ENCODE results near the gene SND1. TPM values are rescaled to one million over a fixed set of nuclear protein-coding genes. Genes with fewer than 3 reads are reported as not detected.

SND1 gene
- total and polyA plus RNA-seq, 2 donors (not counting 3 experiments of a cell fraction or from before 2014, with no cell fraction given) = 116 to 249 TPM

DNA sequence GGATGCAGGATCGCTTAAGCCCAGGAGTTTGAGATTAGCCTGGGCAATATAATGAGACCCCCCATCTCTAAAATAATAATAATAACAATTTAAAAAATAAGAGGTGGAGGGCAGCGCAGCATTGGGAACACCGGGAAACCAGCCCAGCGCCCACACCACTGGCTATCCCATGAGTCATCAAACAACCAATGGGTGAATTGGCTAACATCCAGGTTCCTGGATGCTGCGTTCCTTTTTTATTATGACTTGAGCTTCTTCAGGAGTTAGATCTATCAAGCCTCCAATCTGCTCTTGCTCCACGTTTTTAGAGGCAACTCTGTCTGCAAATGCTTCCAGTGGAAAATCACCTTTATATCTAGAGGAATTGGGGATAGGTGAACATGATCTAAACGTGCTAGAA is 389.2 kb downstream of the SND1 start:
- DNase-seq (ENCODE audit: low read depth, low spot score) (peak; percentile 44), FAIRE-seq (peak; percentile 64)
- Histone ChIP-seq H3K9me3 (replicated peaks; ENCODE audit: control insufficient read depth, insufficient read depth, low read length) (no peaks in the 10 kb centered on the region), H3K4me3 (replicated peaks in 1 of 3; ENCODE audit: insufficient read depth in 1 of 3, low read depth in 1 of 3, low read length in 3 of 3) (no peak overlapping the region), H3K27ac (ENCODE audit: insufficient read depth, low read depth, low read length) (no peak overlapping the region), H3K27me3 (ENCODE audit: control insufficient read depth in 2 of 2, insufficient read depth in 2 of 2, low read length in 2 of 2) (no peaks in the 10 kb centered on the region), H3K9ac (replicated peaks; ENCODE audit: extremely low read depth, insufficient read depth, low read length) (no peak overlapping the region), H3K9me1 (replicated peaks; ENCODE audit: control insufficient read depth, extremely low read depth, insufficient read depth, low read length) (no peaks in the 10 kb centered on the region), H4K20me1 (replicated peaks; ENCODE audit: control insufficient read depth, extremely low read depth, insufficient read depth, low read length) (peaks cover 7% of the 10 kb centered on the region), H2AFZ (ENCODE audit: low read depth, low read length) (no peak overlapping the region), H3K4me1 (ENCODE audit: control insufficient read depth, extremely low read depth, insufficient read depth, low read length) (peaks cover 18% of the 10 kb centered on the region), H3K79me2 (ENCODE audit: control insufficient read depth, insufficient read depth, low read length) (peaks cover 4% of the 10 kb centered on the region), H3K36me3 (ENCODE audit: control insufficient read depth in 2 of 2, extremely low read depth in 1 of 2, insufficient read depth in 2 of 2, low read length in 2 of 2) (peaks cover 0 to 3% of the 10 kb centered on the region in 2 experiments), H3K4me2 (ENCODE audit: insufficient read depth, low read length) (no peak overlapping the region)
- ChIA-PET CTCF (interaction anchor here (1.2 to 2.7 kb wide), 5 partner anchors 11 to 333 kb away, joined by 3 to 9 read pairs (median 3); no protein-coding TSS in a partner anchor), POLR2A (no interaction called here)
- TF ChIP-seq JUN (IDR thresholded peaks at IDR 0.05; ENCODE audit: borderline replicate concordance, insufficient read depth, insufficient read length, low read depth) (peak; percentile 12), FOS (IDR thresholded peaks at IDR 0.05; ENCODE audit: borderline replicate concordance, insufficient read depth, low read length) (peak; percentile 58), POLR2AphosphoS5 (IDR thresholded peaks at IDR 0.05; ENCODE audit: insufficient read depth, low read depth, low read length) (no peak), GATA2 (IDR thresholded peaks at IDR 0.05; ENCODE audit: insufficient read depth, insufficient read length, low read depth, low read length) (no peak), EZH2 (IDR thresholded peaks at IDR 0.05; ENCODE audit: borderline replicate concordance, low read depth, low read length, severe bottlenecking) (no peak)
- TF ChIP-seq, protein P1, sequence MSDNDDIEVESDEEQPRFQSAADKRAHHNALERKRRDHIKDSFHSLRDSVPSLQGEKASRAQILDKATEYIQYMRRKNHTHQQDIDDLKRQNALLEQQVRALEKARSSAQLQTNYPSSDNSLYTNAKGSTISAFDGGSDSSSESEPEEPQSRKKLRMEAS (IDR thresholded peaks at IDR 0.05; ENCODE audit: insufficient read depth, insufficient read length) = no peak
- dilution Hi-C loops (cut with MboI; ENCODE audit: extremely low pct_ligation_motif_present, low sequenced_read_pairs) = no loop called here
- BruUV-seq (replicated peaks) = no TSS peak
- intact Hi-C loops (cut with micrococcal nuclease) = no loop called here

DNA sequence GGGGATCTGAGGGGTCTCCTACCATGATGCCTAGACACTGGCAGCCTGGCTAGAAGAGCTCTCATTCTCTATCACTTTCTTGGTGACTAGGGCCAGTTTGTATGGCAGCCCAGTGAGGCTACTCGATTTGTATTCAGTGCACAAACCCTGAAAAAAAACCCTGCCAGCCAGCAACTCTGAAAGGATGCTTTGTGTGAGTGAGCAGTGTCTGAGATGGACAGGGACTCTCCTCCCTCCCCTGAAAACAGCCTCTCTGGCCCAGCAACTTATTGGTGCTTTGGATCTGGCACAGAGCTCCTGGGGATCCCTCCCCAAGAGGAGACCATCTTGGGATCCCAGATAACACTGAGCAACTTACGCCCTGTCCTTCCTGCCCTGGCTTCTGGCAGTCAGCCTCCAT is 390.0 kb downstream of the SND1 start:
- intact Hi-C loops (cut with micrococcal nuclease) = no loop called here
- no peaks in the 10 kb centered on the region for H3K9me1 ChIP-seq (replicated peaks; ENCODE audit: control insufficient read depth, extremely low read depth, insufficient read depth, low read length)
- TF ChIP-seq, protein P1 (IDR thresholded peaks at IDR 0.05; ENCODE audit: insufficient read depth, insufficient read length) = no peak
- no peak for TF ChIP-seq POLR2A (IDR thresholded peaks at IDR 0.05; ENCODE audit: low read depth, low read length)
- no peak for TF ChIP-seq GATA2 (IDR thresholded peaks at IDR 0.05; ENCODE audit: insufficient read depth, insufficient read length, low read depth, low read length)
- TF ChIP-seq FOS (IDR thresholded peaks at IDR 0.05; ENCODE audit: borderline replicate concordance, insufficient read depth, low read length) = no peak
- no peak for TF ChIP-seq JUN (IDR thresholded peaks at IDR 0.05; ENCODE audit: borderline replicate concordance, insufficient read depth, insufficient read length, low read depth)
- TF ChIP-seq, protein P2, sequence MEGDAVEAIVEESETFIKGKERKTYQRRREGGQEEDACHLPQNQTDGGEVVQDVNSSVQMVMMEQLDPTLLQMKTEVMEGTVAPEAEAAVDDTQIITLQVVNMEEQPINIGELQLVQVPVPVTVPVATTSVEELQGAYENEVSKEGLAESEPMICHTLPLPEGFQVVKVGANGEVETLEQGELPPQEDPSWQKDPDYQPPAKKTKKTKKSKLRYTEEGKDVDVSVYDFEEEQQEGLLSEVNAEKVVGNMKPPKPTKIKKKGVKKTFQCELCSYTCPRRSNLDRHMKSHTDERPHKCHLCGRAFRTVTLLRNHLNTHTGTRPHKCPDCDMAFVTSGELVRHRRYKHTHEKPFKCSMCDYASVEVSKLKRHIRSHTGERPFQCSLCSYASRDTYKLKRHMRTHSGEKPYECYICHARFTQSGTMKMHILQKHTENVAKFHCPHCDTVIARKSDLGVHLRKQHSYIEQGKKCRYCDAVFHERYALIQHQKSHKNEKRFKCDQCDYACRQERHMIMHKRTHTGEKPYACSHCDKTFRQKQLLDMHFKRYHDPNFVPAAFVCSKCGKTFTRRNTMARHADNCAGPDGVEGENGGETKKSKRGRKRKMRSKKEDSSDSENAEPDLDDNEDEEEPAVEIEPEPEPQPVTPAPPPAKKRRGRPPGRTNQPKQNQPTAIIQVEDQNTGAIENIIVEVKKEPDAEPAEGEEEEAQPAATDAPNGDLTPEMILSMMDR (IDR thresholded peaks at IDR 0.05; ENCODE audit: extremely low read depth in 1 of 2, insufficient read depth in 1 of 2, low read depth in 1 of 2, low read length in 2 of 2) = no peak
- TF ChIP-seq POLR2AphosphoS5 (IDR thresholded peaks at IDR 0.05; ENCODE audit: insufficient read depth, low read depth, low read length) = no peak
- TF ChIP-seq EZH2 (IDR thresholded peaks at IDR 0.05; ENCODE audit: borderline replicate concordance, low read depth, low read length, severe bottlenecking) = no peak
- no peak for TF ChIP-seq MYC (IDR thresholded peaks at IDR 0.05; ENCODE audit: low read depth, low read length)
- dilution Hi-C loops (cut with MboI; ENCODE audit: extremely low pct_ligation_motif_present, low sequenced_read_pairs) = no loop called here
- peaks cover 7% of the 10 kb centered on the region for H4K20me1 ChIP-seq (replicated peaks; ENCODE audit: control insufficient read depth, extremely low read depth, insufficient read depth, low read length)
- FAIRE-seq (no peak), DNase-seq (ENCODE audit: low read depth, low spot score) (no peak)
- no peak overlapping the region for H3K9ac ChIP-seq (replicated peaks; ENCODE audit: extremely low read depth, insufficient read depth, low read length)
- H3K9me3 ChIP-seq (replicated peaks; ENCODE audit: control insufficient read depth, insufficient read depth, low read length) = no peaks in the 10 kb centered on the region
- H3K27me3 ChIP-seq (ENCODE audit: control insufficient read depth in 2 of 2, insufficient read depth in 2 of 2, low read length in 2 of 2) = no peaks in the 10 kb centered on the region
- H3K36me3 ChIP-seq (ENCODE audit: control insufficient read depth in 2 of 2, extremely low read depth in 1 of 2, insufficient read depth in 2 of 2, low read length in 2 of 2) = peaks cover 0 to 3% of the 10 kb centered on the region in 2 experiments
- BruUV-seq (replicated peaks) = no TSS peak
- no peak overlapping the region for H3K4me2 ChIP-seq (ENCODE audit: insufficient read depth, low read length)
- H3K27ac ChIP-seq (ENCODE audit: insufficient read depth, low read depth, low read length) = no peak overlapping the region
- POLR2A ChIA-PET = no interaction called here
- H2AFZ ChIP-seq (ENCODE audit: low read depth, low read length) = no peak overlapping the region
- CTCF ChIA-PET = interaction anchor here (1.2 to 2.7 kb wide), 2 partner anchors 168 to 334 kb away, joined by 6 to 9 read pairs; no protein-coding TSS in a partner anchor
- peaks cover 4% of the 10 kb centered on the region for H3K79me2 ChIP-seq (ENCODE audit: control insufficient read depth, insufficient read depth, low read length)
- H3K4me1 ChIP-seq (ENCODE audit: control insufficient read depth, extremely low read depth, insufficient read depth, low read length) = peaks cover 19% of the 10 kb centered on the region
- no peak overlapping the region for H3K4me3 ChIP-seq (replicated peaks in 1 of 3; ENCODE audit: insufficient read depth in 1 of 3, low read depth in 1 of 3, low read length in 3 of 3)

Data from endothelial cell of umbilical vein (primary cell).